GM19452 (cell line): ENCODE results near the gene OR52E4.
A peak's percentile ranks its signal among the peaks of the same experiment; 100 is the strongest.

ENCODE experiments used
- ATAC-seq: cut with Tn5 transposase; IDR thresholded peaks from one replicate; pipeline ENCODE4 v1.9.1; 2021; ENCODE audit not compliant: unreplicated experiment

OR52E4 gene

DNA sequence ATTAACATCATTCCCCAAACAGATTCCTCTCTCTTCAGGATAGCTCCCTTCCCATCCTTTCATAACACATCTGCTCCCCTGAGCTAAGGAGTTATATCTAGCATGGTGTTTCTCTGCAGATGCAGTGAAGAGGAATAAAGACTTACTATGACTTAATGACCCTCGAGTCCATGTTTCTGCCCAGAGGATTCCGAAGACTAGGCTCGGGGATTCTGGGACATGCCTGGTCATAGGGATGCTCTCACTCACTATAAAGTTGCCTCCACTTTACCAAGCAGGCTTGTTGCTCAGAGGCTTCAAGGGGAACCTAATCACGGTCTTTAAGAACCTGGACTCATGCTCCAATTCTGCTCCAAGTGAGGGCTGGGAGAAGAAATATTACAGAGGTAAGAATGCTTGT lies at the start of gene OR52E4:
OR52E4 (plus strand) TSS at position 301 of the 400 bp plus-strand sequence. CDS start 3,664 bp downstream, outside the sequence.
- no peak for ATAC-seq

DNA sequence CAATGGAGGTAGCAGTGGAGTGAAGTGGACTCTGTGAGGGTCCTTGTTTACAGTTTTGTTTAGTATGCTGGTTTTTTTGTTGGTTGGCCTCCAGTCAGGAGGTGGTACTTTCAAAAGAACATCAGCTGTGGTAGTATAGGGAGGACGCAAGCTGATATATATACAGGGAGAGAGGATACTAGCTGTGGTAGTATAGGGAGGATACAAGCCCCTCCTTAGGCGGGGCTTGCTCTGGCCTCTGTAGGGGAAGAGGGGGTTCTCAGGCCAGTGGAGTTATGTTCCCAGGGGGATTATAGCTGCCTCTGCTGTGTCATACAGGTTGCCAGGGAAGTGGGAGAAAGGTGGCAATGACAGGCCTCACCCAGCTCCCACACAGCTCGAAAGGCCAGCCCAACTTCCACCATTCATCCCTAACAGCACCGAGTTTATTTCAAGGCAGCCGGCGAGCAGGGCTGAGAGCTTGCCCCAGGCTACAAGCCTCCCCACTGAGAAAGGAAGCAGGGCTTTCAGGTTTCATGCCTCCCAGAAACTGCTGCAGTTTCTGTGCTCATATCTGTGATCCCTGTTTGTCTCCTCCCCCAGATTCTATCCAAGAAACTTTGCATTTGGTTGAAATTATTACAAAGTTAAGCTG lies 49.1 kb upstream of the OR52E4 start:
- ATAC-seq, result no peak

DNA sequence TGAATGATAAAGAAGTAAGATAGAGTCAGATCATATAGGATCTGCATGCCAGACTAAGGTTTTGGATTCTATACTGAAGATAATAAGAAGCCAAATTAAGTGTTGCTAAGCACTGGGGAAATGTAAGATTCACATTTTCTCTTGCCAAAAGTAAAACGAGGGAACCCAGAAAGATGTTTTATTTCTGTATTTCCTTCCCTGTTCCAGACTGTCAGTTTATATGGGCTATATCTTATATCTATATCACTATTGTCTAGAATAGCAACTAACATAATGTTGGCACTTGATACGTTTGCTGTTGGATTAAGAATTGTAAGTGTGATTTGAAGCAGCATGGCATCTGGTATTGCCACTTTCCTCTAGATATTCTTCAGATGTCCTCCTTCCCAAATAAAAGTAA lies 47.0 kb upstream of the OR52E4 start:
- ATAC-seq, result no peak

DNA sequence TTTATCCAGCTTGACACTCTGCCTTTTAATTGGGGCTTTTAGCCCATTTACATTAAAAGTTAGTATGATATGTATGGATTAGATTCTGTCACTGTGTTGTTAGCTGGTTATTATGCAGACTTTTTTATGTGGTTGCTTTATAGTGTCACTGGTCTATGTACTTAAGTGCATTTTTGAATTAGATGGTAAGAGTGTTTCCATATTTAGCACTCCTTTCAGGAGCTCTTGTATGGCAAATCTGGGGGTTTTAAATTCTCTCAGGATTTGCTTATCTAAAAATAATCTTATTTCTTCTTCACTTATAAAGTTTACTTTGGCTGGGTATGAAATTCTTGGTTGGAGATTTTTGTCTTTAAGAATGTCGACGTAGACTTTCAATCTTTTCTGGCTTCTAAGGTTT lies 42.7 kb upstream of the OR52E4 start:
- no peak for ATAC-seq

DNA sequence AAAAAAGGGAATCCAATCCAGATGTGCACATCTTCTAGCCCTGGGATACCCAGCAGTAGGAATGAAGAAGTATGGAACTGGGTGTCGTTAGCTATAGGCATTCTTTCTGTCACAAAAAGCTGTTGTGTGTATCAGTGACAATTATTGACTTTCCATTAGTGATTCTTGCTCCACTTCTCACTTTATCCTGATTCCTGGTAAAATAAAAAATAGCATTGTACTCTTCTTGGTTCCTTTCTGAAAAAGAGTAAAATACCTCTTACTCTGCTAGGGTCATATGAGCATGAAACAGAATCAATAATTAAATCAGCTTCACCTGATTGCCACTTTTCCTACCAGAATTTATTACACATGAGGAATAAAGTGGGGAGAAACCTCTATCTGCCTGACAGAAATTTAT lies 38.6 kb upstream of the OR52E4 start, which contains the start of gene OR52E6:
OR52E6 (minus strand) TSS at position 101 of the 400 bp plus-strand sequence; CDS start at position 101, 0 bp downstream.
- ATAC-seq, result no peak

DNA sequence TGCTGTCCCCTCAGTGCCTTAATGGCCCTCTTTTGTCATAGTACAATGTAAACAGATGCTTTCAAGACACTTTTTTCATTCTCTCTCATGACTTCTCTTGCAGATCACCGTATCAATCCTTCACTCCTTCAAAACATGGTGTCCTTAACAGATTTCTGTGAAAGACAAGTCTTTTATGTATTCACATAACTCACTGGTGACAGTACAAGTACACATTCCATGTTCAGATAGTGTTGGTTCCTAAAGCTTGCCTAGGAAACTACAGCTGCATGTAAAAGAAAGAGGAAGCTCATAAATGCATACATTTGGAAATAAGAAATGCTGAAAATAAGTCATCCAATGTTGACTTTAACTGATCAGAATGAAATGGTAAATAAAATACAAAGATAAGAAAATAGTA lies 33.7 kb upstream of the OR52E4 start:
- no peak for ATAC-seq

DNA sequence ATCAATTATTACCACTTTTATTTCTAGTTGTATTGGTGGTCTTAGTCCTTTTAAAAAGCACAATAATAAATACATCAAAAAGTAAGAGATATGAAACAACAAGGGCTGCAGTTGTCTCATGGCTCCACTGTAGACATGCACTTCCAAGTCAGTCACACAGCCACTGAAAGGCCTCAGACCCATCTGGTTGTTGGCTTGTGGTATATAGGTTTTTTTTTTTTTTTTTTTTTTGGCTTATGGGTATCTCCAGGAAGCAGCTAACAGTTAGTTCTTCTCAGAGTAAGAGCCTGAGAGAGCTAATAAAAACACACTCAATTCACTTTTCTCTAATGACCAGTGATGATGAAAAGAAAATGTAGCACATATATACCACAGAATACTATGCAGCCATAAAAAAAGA lies 32.7 kb upstream of the OR52E4 start:
- ATAC-seq, result no peak

DNA sequence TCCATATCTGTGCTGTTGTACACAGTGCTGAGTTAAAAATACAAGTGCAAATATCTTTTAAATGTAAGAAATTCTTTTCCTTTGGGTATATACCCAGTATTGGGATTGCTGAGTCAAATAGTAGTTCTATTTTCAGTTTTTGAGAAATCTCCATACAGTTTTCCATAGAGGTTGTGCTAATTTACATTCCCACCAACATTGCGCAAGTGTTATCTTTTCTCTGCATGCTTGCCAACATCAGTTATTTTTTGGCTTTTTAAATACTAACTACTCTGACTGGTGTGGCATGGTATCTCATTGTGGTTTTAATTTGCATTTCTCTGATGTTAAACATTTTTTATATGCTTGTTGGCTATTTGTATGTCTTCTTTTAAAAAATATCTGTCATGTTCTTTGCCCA lies 29.4 kb upstream of the OR52E4 start:
- ATAC-seq, result no peak

DNA sequence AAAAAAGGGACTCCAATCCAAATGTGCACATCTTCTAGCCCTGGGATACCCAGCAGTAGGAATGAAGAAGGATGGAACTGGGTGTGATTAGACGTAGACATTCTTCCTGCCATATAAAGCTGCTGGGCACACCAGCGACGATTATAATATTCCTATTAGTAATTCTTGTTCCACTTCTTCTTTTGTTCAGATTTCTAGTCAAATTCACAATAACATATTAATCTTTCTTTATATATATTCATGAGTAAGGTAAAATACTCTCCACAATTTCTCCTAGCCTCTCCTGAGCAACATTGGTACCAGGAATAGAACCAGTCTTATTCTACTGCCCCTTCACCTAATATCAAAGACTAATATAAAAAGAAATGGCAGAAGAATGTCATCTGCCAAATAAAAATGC lies 22.8 kb upstream of the OR52E4 start, which contains the start of gene OR52E8:
OR52E8 (minus strand) TSS at position 101 of the 400 bp plus-strand sequence; CDS start at position 101, 0 bp downstream.
- ATAC-seq, result no peak

DNA sequence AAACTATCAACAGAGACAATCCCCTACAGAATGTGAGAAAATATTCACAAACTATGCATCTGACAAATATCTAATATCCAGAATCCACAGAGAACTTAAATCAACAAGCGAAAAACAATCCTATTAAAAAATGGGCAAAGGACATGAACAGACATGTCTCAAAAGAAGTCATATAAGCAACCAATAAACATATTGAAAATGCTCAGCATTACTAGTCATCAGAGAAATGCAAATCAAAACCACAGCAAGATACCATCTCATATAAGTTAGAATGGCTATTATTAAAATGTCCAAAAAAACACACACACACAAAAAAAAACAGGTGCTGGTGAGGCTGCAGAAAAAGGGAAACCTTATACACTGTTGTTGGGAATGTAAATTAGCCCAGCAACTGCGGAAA lies 14.6 kb upstream of the OR52E4 start:
- no peak for ATAC-seq

DNA sequence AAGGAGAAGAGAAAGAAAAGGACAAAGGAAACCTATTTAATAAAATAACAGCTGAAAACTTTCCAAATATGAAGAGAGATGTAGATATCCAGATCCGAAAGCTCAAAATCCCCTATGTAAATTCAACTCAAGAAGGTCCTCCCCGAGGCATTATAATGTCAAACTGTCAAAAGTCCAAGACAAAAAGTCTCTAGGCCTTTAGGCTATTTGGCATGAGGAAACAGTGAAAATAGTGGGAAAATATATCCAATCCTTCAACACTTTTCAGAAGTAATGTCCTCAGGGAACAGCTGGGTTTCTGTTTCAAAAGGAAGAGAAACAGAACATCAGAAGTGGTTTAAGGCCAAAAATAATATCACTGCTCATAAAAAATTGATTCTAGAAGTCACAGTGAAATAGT lies 1.9 kb upstream of the OR52E4 start:
- ATAC-seq, result no peak

DNA sequence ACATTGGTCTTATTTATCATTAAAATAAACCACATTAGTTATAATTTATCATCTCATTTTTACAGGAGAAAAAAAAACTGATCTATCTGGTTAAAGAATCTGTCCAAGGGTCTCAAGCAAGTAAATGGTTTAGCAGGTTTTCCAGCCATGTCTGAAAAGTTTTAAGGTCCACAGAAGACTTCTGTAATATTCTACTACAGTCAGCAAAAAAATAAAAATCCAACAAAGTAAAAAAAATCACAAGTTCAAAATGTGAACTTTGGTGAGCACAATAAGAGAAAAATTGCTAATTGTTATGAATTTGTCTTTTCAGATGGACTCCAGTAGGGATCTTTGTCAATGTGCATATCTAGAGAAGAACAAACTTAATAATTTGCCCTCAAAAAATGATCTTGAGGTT lies 1.3 kb downstream of the OR52E4 start:
- no peak for ATAC-seq

DNA sequence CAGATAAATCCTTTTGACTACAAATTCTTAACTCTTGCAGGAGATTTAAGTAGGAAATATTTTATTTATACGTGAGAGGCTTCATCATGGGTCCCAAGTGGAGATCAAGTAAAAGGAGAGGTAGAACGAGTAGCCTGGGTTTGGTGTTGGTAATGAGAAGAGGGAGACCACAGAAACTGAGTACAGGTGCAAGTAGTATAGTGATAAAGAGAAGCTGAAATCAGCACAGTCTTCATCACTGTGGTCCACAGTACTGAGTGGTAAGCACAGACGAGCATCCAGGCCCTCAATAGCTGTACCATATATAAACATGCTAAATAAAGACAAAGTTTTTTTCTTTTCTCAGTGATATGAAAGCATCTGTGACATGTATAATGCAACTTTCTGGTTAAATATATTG lies 6.7 kb downstream of the OR52E4 start:
- ATAC-seq, result no peak

DNA sequence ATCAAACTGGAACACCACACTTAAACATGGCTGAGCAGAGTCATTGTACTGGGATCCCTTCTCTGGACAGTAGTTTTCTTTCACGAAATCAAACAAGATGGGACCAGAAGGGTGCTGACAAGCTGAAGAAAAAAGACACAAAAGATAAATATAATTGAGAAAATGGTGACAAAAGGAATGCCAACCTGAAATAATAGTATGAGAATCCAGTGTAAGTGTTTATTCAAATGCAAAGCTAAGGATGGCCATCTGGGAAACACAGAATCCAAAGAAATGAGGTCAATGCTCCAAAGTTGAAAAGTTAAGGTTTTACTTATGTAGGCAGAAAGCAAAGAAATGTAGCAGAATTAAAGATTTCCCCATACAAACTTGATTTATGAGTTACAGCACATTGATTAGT lies 7.2 kb downstream of the OR52E4 start:
- no peak for ATAC-seq

DNA sequence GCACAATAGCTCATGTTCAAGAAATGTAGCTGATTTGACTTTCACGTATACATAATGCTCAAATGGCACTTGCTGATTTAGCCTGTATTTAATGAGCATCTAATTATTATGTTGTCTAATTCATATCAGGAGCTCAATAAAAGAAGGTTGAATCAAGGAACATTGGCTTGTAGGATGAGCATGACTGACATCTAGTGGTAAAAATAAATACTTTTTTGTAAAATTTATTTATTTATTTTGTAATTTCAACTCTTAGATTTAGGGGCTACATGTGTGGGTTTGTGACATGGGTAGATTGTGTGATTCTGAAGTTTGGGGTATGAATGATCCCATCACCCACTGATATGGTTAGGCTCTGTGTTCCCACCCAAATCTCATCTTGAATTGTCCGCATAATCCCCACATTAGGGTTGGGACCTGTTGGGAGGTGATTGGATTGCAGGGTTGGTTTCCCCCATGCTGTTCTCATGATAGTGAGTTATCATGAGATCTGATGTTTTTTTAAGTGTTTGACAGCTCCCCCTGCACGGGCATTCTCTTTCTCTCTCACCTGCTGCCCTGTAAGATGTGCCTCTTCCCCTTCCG lies 10.9 kb downstream of the OR52E4 start:
- no peak for ATAC-seq

DNA sequence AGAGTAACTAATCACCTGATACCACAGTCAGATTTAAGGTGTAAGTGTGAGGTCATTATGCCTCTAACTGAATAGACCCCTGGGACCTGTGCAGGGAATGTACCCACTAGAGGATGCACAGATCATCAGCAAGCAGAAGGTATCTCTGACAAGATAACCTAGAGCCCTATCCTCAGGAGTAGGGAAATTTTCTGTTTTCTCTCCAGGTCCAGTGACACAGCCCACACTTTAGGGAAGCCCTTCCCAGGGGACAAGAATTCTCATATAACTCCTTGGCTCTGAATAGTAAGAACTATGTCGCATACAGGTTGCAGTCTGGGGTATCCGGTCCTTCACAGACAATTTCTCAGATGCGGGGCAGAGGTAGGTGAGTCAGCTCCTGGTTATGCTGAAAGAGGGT lies 12.5 kb downstream of the OR52E4 start, which contains the start of gene OR52E5:
OR52E5 (plus strand) TSS at position 301 of the 400 bp plus-strand sequence. CDS start 7,569 bp downstream, outside the sequence.
- ATAC-seq, result no peak

DNA sequence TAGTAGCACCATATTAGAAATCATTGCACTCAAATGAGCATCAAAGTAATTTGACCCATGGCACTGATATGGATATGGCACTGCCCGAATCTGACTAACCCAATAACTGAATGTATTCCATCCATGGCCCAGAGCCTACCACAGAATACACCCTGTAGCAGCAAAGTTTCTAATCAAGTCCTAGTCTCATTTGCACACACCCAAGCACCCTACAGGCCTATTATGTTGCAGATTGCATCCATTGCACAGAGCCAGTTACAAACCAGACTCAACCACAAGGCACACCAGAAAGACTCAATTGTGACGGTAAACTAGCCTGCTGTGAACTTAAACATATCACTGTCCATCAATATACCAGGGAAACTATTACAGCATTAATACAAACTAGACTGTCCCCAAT lies 19.1 kb downstream of the OR52E4 start:
- no peak for ATAC-seq

DNA sequence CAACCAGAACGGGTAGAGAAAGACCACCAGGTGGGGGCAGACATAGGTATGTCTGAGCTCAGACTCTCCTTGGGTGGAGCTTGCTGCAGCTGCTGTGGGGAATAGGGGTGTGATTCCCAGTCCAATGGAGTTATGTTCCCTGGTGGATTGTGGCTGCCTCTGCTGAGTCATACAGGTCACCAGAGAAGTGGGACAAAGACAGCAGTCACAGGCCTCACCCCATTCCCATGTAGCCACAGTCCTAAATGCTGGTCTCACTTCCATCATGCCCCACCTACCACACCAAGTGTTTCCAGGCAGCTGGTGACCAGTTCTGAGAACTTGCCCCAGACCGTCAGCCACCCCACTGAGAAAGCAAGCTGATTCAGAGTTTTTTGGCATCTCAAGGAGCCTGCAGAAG lies 30.1 kb downstream of the OR52E4 start:
- no peak for ATAC-seq

DNA sequence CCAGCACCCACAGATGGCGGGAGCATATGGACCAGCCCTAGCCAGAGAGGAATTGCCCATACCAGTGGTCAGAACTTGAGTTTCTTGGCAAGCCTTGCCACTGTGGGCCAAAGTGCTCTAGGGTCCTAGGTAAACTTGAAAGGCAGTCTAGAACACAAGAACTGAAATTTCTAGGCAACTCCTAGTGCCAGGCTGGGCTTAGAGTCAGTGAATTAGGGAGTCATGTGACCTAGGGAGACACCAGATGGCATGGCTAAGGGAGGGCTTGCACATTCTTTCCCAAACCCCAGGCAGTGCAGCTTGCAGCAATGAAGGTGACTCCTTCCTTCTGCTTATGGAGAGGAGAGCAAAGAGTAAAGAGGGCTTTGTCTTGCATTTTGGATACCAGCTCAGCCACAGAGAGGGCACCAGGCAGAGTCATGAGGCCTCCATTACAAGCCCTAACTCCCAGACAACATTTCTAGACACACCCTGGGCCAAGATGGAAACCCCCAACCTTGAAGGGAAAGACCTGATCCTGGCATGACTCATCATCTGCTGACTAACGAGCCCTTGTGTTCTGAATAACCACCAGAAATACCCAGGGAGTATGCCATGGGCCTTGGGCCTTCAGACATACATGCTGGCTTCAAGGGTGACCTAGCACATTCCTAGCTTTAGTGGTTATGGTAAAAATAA lies 42.5 kb downstream of the OR52E4 start:
- peak; percentile 78 for ATAC-seq

DNA sequence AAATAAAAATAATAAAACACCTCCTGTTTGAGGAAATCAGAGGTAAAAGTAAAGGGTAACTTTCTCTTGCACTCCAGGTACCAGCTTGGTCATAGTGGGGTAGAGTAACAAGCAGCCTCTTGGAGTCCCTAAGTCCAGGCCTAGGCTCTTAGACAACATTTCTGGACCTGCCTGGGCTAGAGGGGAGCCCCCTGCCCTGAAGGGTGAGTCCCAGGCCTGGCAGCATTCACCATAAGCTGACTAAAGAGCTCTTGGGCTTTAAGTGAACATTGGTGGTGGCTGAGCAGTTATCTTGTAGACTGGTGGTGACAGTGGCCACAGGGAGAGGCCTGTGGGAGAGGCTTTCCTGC lies 43.0 kb downstream of the OR52E4 start:
- peak; percentile 50 for ATAC-seq

DNA sequence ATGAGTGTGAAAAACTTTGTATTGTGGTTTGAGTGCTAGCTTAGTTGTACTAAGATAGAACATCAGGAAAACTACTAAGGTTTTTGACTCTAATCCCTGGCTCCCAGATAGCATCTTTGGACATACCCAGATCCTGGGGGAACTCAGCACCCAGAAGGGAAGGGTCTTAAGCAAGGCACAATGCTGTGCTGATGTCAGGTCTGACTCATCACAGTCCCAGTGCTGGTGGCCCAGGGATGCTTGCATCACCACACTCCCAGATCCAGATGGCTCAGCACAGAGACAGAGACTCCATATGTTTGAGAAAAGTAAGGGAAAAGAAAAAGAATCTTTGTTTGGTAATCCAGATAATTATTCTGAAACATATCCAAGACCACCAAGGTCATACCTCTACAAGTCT lies 43.4 kb downstream of the OR52E4 start:
- ATAC-seq, result no peak

DNA sequence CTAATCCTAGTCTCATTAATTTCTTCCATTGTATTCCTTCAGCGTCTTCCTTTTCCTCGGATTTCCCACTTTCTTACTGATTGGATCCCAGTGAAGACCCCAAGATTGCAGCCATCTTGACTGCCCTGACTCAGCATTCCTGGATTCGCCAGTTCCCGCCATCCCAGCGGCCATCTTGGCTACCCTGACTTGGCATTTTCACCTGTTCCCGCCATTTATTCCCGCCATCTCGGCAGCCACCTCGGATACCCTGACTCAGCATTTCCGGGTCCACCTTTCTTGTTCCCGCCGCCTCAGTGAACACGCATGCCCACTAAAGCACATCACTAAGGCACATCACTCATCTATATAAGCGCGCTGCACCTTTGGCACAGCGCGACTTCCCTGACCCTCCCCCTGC lies 47.8 kb downstream of the OR52E4 start:
- no peak for ATAC-seq
